ENCODE results near the gene MAP2K4. TPM values are rescaled to one million over a fixed set of nuclear protein-coding genes. Genes with fewer than 3 reads are reported as not detected.

Gene MAP2K4
- total RNA-seq, 1 experiment from 2014 or later = 24.4 TPM

DNA sequence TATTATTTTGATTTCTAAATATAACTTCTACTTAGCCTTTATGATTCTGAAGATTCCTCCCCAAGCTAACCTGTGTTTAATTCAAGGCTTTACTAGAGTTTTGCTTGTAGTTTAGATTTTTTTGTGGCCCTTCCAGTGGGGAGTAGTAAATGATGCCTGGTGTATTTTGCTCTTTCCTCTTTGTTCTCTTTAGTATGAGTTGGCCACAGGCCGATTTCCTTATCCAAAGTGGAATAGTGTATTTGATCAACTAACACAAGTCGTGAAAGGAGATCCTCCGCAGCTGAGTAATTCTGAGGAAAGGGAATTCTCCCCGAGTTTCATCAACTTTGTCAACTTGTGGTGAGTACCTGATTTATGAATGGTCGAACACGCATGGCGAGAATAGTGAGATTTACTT, 108.3 kb downstream of the MAP2K4 start:
- Mint-ChIP-seq H3K27ac (peak overlapping the region; percentile 75), H3K4me1 (peaks cover 14% of the 10 kb centered on the region; the same call in 1 of the 2 replicates), H3K36me3 (peaks cover 55% of the 10 kb centered on the region), H3K4me3 (no peak overlapping the region), H3K9me3 (peaks cover 12% of the 10 kb centered on the region), H3K27me3 (ENCODE audit: low read depth) (no peaks in the 10 kb centered on the region)
- POLR2A ChIA-PET = no interaction called here
- no peak for ATAC-seq
- no peak for DNase-seq (ENCODE audit: low spot score)
- no peak for TF ChIP-seq CBFB (CRISPR knock-in tag; IDR thresholded peaks at IDR 0.05; ENCODE audit: low read depth)
- TF ChIP-seq ZNF671 (CRISPR knock-in tag; IDR thresholded peaks at IDR 0.05) = no peak
- no peak for TF ChIP-seq ZNF423 (CRISPR knock-in tag; IDR thresholded peaks at IDR 0.05)
- TF ChIP-seq NR3C1 (CRISPR knock-in tag; conservative IDR thresholded peaks at IDR 0.05; ENCODE audit: low read depth) = no peak
- TF ChIP-seq NR1H2 (CRISPR knock-in tag; IDR thresholded peaks at IDR 0.05) = no peak
- no peak for TF ChIP-seq ZNF317 (CRISPR knock-in tag; IDR thresholded peaks at IDR 0.05; ENCODE audit: borderline replicate concordance, low read depth)
- TF ChIP-seq, protein P1, sequence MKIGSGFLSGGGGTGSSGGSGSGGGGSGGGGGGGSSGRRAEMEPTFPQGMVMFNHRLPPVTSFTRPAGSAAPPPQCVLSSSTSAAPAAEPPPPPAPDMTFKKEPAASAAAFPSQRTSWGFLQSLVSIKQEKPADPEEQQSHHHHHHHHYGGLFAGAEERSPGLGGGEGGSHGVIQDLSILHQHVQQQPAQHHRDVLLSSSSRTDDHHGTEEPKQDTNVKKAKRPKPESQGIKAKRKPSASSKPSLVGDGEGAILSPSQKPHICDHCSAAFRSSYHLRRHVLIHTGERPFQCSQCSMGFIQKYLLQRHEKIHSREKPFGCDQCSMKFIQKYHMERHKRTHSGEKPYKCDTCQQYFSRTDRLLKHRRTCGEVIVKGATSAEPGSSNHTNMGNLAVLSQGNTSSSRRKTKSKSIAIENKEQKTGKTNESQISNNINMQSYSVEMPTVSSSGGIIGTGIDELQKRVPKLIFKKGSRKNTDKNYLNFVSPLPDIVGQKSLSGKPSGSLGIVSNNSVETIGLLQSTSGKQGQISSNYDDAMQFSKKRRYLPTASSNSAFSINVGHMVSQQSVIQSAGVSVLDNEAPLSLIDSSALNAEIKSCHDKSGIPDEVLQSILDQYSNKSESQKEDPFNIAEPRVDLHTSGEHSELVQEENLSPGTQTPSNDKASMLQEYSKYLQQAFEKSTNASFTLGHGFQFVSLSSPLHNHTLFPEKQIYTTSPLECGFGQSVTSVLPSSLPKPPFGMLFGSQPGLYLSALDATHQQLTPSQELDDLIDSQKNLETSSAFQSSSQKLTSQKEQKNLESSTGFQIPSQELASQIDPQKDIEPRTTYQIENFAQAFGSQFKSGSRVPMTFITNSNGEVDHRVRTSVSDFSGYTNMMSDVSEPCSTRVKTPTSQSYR (CRISPR knock-in tag; IDR thresholded peaks at IDR 0.05) = no peak
- TF ChIP-seq, protein P2, sequence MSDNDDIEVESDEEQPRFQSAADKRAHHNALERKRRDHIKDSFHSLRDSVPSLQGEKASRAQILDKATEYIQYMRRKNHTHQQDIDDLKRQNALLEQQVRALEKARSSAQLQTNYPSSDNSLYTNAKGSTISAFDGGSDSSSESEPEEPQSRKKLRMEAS (CRISPR knock-in tag; IDR thresholded peaks at IDR 0.05) = no peak
- TF ChIP-seq ELF4 (CRISPR knock-in tag; IDR thresholded peaks at IDR 0.05; ENCODE audit: low read depth) = no peak
- TF ChIP-seq FOXP1 (CRISPR knock-in tag; IDR thresholded peaks at IDR 0.05; ENCODE audit: borderline replicate concordance) = no peak
- CTCF ChIA-PET = interaction anchor here (0.6 kb wide), 1 partner anchor 1625 kb away, joined by 5 read pairs; no protein-coding TSS in a partner anchor

DNA sequence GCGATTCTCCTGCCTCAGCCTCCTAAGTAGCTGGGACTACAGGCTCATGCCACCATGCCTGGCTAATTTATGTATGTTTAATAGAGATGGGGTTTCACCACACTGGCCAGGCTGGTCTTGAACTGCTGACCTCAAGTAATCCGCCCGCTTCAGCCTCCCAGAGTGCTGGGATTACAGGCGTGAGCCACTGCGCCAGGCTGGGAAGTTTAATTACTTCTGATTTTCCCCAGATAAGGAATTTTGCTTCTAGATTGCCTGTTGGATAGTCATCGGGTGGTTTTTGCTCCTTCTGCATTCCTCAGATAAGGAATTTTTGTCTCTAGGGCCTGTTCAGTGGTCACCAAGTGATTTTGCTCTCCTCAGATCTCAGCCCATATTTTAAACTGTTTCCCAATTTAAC, 112.5 kb downstream of the MAP2K4 start:
- no peak for ATAC-seq
- Mint-ChIP-seq H3K9me3 (peaks cover 15% of the 10 kb centered on the region), H3K4me3 (no peak overlapping the region), H3K27ac (no peak overlapping the region), H3K36me3 (peaks cover 53% of the 10 kb centered on the region), H3K27me3 (ENCODE audit: low read depth) (no peaks in the 10 kb centered on the region), H3K4me1 (no peaks in the 10 kb centered on the region)
- ChIA-PET POLR2A (no interaction called here), CTCF (no interaction called here)
- no peak for TF ChIP-seq FOXJ3 (CRISPR knock-in tag; IDR thresholded peaks at IDR 0.05; ENCODE audit: borderline replicate concordance)
- TF ChIP-seq GABPB1 (CRISPR knock-in tag; IDR thresholded peaks at IDR 0.05) = no peak
- TF ChIP-seq, protein P3, sequence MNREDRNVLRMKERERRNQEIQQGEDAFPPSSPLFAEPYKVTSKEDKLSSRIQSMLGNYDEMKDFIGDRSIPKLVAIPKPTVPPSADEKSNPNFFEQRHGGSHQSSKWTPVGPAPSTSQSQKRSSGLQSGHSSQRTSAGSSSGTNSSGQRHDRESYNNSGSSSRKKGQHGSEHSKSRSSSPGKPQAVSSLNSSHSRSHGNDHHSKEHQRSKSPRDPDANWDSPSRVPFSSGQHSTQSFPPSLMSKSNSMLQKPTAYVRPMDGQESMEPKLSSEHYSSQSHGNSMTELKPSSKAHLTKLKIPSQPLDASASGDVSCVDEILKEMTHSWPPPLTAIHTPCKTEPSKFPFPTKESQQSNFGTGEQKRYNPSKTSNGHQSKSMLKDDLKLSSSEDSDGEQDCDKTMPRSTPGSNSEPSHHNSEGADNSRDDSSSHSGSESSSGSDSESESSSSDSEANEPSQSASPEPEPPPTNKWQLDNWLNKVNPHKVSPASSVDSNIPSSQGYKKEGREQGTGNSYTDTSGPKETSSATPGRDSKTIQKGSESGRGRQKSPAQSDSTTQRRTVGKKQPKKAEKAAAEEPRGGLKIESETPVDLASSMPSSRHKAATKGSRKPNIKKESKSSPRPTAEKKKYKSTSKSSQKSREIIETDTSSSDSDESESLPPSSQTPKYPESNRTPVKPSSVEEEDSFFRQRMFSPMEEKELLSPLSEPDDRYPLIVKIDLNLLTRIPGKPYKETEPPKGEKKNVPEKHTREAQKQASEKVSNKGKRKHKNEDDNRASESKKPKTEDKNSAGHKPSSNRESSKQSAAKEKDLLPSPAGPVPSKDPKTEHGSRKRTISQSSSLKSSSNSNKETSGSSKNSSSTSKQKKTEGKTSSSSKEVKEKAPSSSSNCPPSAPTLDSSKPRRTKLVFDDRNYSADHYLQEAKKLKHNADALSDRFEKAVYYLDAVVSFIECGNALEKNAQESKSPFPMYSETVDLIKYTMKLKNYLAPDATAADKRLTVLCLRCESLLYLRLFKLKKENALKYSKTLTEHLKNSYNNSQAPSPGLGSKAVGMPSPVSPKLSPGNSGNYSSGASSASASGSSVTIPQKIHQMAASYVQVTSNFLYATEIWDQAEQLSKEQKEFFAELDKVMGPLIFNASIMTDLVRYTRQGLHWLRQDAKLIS (CRISPR knock-in tag; IDR thresholded peaks at IDR 0.05; ENCODE audit: borderline replicate concordance) = no peak
- TF ChIP-seq ZNF138 (CRISPR knock-in tag; conservative IDR thresholded peaks at IDR 0.05) = no peak
- no peak for TF ChIP-seq NFE2L1 (CRISPR knock-in tag; IDR thresholded peaks at IDR 0.05)
- TF ChIP-seq, protein P4, sequence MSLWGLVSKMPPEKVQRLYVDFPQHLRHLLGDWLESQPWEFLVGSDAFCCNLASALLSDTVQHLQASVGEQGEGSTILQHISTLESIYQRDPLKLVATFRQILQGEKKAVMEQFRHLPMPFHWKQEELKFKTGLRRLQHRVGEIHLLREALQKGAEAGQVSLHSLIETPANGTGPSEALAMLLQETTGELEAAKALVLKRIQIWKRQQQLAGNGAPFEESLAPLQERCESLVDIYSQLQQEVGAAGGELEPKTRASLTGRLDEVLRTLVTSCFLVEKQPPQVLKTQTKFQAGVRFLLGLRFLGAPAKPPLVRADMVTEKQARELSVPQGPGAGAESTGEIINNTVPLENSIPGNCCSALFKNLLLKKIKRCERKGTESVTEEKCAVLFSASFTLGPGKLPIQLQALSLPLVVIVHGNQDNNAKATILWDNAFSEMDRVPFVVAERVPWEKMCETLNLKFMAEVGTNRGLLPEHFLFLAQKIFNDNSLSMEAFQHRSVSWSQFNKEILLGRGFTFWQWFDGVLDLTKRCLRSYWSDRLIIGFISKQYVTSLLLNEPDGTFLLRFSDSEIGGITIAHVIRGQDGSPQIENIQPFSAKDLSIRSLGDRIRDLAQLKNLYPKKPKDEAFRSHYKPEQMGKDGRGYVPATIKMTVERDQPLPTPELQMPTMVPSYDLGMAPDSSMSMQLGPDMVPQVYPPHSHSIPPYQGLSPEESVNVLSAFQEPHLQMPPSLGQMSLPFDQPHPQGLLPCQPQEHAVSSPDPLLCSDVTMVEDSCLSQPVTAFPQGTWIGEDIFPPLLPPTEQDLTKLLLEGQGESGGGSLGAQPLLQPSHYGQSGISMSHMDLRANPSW (CRISPR knock-in tag; conservative IDR thresholded peaks at IDR 0.05; ENCODE audit: low read depth) = no peak
- TF ChIP-seq JUN (CRISPR knock-in tag; IDR thresholded peaks at IDR 0.05) = no peak
- TF ChIP-seq ETV6 (CRISPR knock-in tag; IDR thresholded peaks at IDR 0.05) = no peak
- TF ChIP-seq, protein P5, sequence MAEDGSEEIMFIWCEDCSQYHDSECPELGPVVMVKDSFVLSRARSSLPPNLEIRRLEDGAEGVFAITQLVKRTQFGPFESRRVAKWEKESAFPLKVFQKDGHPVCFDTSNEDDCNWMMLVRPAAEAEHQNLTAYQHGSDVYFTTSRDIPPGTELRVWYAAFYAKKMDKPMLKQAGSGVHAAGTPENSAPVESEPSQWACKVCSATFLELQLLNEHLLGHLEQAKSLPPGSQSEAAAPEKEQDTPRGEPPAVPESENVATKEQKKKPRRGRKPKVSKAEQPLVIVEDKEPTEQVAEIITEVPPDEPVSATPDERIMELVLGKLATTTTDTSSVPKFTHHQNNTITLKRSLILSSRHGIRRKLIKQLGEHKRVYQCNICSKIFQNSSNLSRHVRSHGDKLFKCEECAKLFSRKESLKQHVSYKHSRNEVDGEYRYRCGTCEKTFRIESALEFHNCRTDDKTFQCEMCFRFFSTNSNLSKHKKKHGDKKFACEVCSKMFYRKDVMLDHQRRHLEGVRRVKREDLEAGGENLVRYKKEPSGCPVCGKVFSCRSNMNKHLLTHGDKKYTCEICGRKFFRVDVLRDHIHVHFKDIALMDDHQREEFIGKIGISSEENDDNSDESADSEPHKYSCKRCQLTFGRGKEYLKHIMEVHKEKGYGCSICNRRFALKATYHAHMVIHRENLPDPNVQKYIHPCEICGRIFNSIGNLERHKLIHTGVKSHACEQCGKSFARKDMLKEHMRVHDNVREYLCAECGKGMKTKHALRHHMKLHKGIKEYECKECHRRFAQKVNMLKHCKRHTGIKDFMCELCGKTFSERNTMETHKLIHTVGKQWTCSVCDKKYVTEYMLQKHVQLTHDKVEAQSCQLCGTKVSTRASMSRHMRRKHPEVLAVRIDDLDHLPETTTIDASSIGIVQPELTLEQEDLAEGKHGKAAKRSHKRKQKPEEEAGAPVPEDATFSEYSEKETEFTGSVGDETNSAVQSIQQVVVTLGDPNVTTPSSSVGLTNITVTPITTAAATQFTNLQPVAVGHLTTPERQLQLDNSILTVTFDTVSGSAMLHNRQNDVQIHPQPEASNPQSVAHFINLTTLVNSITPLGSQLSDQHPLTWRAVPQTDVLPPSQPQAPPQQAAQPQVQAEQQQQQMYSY (CRISPR knock-in tag; IDR thresholded peaks at IDR 0.05) = no peak
- TF ChIP-seq, protein P6, sequence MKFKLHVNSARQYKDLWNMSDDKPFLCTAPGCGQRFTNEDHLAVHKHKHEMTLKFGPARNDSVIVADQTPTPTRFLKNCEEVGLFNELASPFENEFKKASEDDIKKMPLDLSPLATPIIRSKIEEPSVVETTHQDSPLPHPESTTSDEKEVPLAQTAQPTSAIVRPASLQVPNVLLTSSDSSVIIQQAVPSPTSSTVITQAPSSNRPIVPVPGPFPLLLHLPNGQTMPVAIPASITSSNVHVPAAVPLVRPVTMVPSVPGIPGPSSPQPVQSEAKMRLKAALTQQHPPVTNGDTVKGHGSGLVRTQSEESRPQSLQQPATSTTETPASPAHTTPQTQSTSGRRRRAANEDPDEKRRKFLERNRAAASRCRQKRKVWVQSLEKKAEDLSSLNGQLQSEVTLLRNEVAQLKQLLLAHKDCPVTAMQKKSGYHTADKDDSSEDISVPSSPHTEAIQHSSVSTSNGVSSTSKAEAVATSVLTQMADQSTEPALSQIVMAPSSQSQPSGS (CRISPR knock-in tag; IDR thresholded peaks at IDR 0.05; ENCODE audit: borderline replicate concordance, low read depth) = no peak
- DNase-seq (ENCODE audit: low spot score) = no peak
